Activated T-helper 17 cell treated with anti-CD3 and anti-CD28 coated beads, Interleukin-2, amount 50 U/mL, for 72 hours (primary cell): Measurements from ENCODE around the gene ZNF532. TPM values are rescaled to one million over a fixed set of nuclear protein-coding genes. Genes with fewer than 3 reads are reported as not detected.

Experiments
- ATAC-seq: fragments of 150-1000 bp; cut with Tn5 transposase; replicated peaks from 2 replicates; pipeline ENCODE4 v1.10.0; 2021; ENCODE audit warnings: mild to moderate bottlenecking, moderate library complexity
- H3K27ac Mint-ChIP-seq: one replicate; pipeline ENCODE4 v1.8.0; 2022; ENCODE audit warnings: mixed read lengths
- H3K27me3 Mint-ChIP-seq: one replicate; pipeline ENCODE4 v1.8.0; 2022; ENCODE audit warnings: mixed read lengths
- H3K36me3 Mint-ChIP-seq: one replicate; pipeline ENCODE4 v1.8.0; 2022; ENCODE audit warnings: low read depth, mild to moderate bottlenecking, mixed read lengths
- H3K4me1 Mint-ChIP-seq: one replicate; pipeline ENCODE4 v1.8.0; 2022; ENCODE audit warnings: mixed read lengths
- H3K4me3 Mint-ChIP-seq: one replicate; pipeline ENCODE4 v1.8.0; 2022; ENCODE audit warnings: mild to moderate bottlenecking, mixed read lengths
- H3K9me3 Mint-ChIP-seq: one replicate; pipeline ENCODE4 v1.8.0; 2022; ENCODE audit warnings: mixed read lengths
- total RNA-seq, 2 donors: library from RNA; stranded (reverse); gene quantifications; one replicate each; pipeline ENCODE4 v1.2.3, GENCODE V29; 2022

ZNF532 gene
- total RNA-seq, 2 donors from 2014 or later: 8.6 to 11.8 TPM

- no peak for ATAC-seq
- H3K36me3 Mint-ChIP-seq: no peaks in the 10 kb centered on the region
Measured at GRCh38 chr18:59033359-59033758, 168.7 kb downstream of the ZNF532 start.

DNA sequence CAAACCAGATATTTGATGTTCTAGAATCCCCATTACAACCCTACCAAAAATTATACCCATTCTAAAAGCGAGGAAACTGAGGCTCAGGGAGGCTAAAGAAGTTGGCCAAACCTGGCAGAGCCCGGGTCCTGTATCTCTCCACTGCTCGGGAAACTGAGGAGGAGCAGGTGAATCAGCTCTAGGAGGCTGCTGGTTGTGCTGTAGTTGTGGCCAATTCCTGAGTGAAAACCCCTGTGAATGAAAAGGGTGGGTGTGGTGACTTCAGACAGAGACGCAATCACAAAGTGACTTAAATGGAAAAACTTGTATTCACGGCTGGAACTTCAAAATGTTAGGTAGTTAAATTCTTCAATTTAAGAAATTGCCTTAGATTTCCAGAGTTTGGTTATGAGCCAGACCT is 169.3 kb downstream of the ZNF532 start:
- H3K36me3 Mint-ChIP-seq: no peaks in the 10 kb centered on the region
- peaks cover 18% of the 10 kb centered on the region for H3K27me3 Mint-ChIP-seq
- H3K4me1 Mint-ChIP-seq: peaks cover 9% of the 10 kb centered on the region
- H3K4me3 Mint-ChIP-seq: no peak overlapping the region
- peaks cover 7% of the 10 kb centered on the region for H3K9me3 Mint-ChIP-seq
- no peak for ATAC-seq
- H3K27ac Mint-ChIP-seq: no peak overlapping the region

More at GRCh38 chr18:59033359-59033758, 168.7 kb downstream of the ZNF532 start:
- Mint-ChIP-seq H3K4me3 (no peak overlapping the region), H3K4me1 (peaks cover 7% of the 10 kb centered on the region), H3K27me3 (peaks cover 18% of the 10 kb centered on the region), H3K27ac (no peak overlapping the region), H3K9me3 (peaks cover 6% of the 10 kb centered on the region)

- Mint-ChIP-seq H3K4me3 (no peak overlapping the region), H3K4me1 (peaks cover 18% of the 10 kb centered on the region), H3K27me3 (peaks cover 11% of the 10 kb centered on the region), H3K27ac (no peak overlapping the region), H3K9me3 (peaks cover 7% of the 10 kb centered on the region), H3K36me3 (no peaks in the 10 kb centered on the region)
- no peak for ATAC-seq
Measured at GRCh38 chr18:59035591-59035990, 170.9 kb downstream of the ZNF532 start.

Other genes starting within 250 kb of the ZNF532 start
- gene ALPK2, start 235.8 kb upstream of the ZNF532 start, total RNA-seq: 1 to 10 TPM in 1 of 2 donors, under 1 TPM in 1; 0.65 to 2.6 TPM
- 10 to 100 TPM; 45.3 to 92.3 TPM for gene MALT1, start 193.4 kb upstream of the ZNF532 start, total RNA-seq